Measurements from ENCODE around the gene DOP1B. TPM values are rescaled to one million over a fixed set of nuclear protein-coding genes. Genes with fewer than 3 reads are reported as not detected.
"Not testable (repeated sequence)": the region's sequence is repeated elsewhere in the genome, so short reads cannot be mapped to it uniquely, and the experiment has no call there.

Gene DOP1B
- total RNA-seq, 4 donors from 2014 or later = 40.4 to 97.6 (median 69.8) TPM

DNA sequence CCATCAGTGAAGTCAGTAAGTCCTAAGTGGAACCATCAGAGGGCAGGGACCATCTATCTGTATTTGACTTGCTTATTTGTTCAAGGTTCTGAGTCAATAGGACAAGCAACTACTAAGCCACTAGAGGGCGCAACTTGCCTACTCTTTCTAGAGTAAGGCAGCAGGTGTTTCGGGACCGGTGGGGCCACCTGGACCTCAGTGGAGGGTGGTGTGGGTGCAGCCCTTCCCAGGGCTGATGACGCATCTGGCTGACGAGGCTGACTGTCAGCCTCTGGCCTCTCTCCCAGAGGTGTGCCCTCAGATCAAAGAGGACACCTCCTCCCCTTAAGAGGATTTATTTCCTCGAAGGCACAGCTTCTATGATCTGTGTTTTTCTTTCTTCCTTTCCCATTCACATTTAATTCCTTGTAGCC lies 15.1 kb upstream of the DOP1B start:
- H3K9me3 ChIP-seq = no peaks in the 10 kb centered on the region
- H3K27ac ChIP-seq = peak overlapping the region in 3 of 4 donors; percentile 66 to 90 (median 82)
- H3K27me3 ChIP-seq = no peaks in the 10 kb centered on the region
- H3K36me3 ChIP-seq = peaks cover 0 to 6% (median 0%) of the 10 kb centered on the region in 3 donors
- TF ChIP-seq CTCF (IDR thresholded peaks at IDR 0.05) (peak; percentile 62 to 98 (median 90)), POLR2A (IDR thresholded peaks at IDR 0.05) (peak in 1 of 2 donors; percentile 50)
- peak; percentile 90 to 97 (median 91) for DNase-seq
- no peak overlapping the region for H3K4me3 ChIP-seq
- peaks cover 0 to 6% (median under 1%) of the 10 kb centered on the region in 4 donors for H3K4me1 ChIP-seq

DNA sequence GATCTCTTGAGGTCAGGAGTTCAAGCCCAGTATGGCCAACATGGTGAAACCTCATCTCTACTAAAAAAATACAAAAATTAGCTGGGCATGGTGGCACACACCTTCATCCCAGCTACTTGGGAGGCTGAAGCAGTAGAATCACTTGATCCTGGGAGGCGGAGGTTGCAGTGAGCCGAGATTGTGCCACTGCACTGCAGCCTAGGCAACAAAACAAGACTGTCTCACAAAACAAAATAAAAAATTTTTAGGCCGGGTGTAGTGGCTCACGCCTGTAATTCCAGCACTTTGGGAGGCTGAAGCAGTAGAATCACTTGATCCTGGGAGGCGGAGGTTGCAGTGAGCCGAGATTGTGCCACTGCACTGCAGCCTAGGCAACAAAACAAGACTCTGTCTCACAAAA lies 12.4 kb upstream of the DOP1B start:
- not testable (repeated sequence) for H3K4me1 ChIP-seq, H3K4me3 ChIP-seq, H3K36me3 ChIP-seq, H3K27ac ChIP-seq, H3K9me3 ChIP-seq, DNase-seq, H3K27me3 ChIP-seq

- DNase-seq = no peak
- Histone ChIP-seq H3K27ac (no peak overlapping the region), H3K4me1 (peaks cover 0 to 6% (median 2%) of the 10 kb centered on the region in 4 donors), H3K9me3 (no peaks in the 10 kb centered on the region), H3K36me3 (peaks cover 0 to 2% (median 0%) of the 10 kb centered on the region in 3 donors), H3K4me3 (no peak overlapping the region), H3K27me3 (no peaks in the 10 kb centered on the region)
- TF ChIP-seq POLR2A (IDR thresholded peaks at IDR 0.05) = no peak
Observed at GRCh38 chr21:36145259-36145658, 11.4 kb upstream of the DOP1B start.

DNA sequence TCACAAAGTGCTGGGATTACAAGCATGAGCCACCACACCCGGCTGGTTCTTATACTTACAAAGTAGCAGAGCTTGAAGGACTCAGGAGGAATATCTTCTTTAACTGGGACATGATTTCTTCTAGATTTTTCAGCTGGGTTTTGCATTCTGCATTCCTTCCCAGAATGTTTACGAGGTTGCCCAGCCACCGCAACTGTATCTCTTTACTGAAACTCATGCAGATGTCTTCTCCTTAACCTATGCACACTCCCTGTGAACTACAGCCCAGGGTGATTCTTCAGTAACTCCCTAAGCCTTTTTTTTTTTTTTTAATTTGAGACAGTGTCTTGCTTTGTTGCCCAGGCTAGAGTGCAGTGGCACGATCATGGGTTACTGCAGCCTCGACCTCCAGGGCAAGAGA lies 8.7 kb upstream of the DOP1B start:
- H3K4me3 ChIP-seq = no peak overlapping the region
- TF ChIP-seq CTCF (IDR thresholded peaks at IDR 0.05) = no peak
- TF ChIP-seq POLR2A (IDR thresholded peaks at IDR 0.05) = no peak
- H3K27ac ChIP-seq = no peak overlapping the region
- no peaks in the 10 kb centered on the region for H3K27me3 ChIP-seq
- no peak for DNase-seq
- peaks cover 0 to 8% (median 5%) of the 10 kb centered on the region in 4 donors for H3K4me1 ChIP-seq
- no peaks in the 10 kb centered on the region for H3K36me3 ChIP-seq
- no peaks in the 10 kb centered on the region for H3K9me3 ChIP-seq

- DNase-seq = no peak
- Histone ChIP-seq H3K4me3 (no peak overlapping the region), H3K27me3 (no peaks in the 10 kb centered on the region)
Observed at GRCh38 chr21:36148886-36149285, 7.7 kb upstream of the DOP1B start.

DNA sequence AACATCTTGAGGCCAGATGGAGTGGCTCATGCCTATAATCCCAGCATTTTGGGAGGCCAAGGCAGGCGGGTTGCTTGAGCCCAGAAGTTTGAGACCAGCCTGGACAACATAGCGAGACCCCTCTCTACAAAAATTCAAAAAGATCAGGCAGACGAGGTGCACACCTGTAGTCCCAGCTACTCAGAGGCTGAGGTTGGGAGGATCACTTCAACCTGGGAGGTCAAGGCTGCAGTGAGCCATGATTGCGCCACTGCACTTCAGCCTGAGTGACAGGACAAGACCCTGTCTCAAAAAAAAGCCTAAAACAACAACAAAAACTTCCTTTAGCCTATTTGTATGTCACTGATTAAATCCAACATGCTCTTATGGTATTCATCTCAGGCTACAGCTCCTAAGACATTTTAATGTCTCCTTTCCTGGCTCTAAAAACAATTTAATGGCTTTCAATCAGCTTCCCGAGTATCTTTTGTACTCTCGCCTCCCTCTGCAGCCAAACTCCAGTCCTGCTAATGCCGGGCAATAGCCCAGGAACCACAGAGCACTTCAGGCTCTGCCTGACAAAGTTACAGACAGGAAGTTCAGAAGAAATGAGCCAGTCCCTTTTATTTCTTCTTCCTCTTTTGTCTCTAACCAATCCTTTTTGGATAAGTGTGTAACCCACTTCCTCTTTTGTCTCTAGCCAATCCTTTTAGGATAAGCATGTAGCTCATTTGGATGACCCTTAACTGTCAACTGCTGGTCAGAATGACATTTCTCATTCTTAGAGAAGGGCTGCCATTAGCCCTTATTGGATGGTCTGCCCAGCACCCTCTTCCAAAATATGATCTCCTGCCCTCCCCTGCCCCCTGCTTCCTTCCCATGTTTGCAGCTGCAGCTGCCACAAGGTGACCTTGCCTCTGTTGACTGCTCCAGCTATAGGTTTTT lies 6.6 kb upstream of the DOP1B start:
- peaks cover 0 to 8% (median 6%) of the 10 kb centered on the region in 4 donors for H3K4me1 ChIP-seq
- H3K27ac ChIP-seq = peak overlapping the region; percentile 30 to 59 (median 51)
- no peaks in the 10 kb centered on the region for H3K36me3 ChIP-seq
- TF ChIP-seq POLR2A (IDR thresholded peaks at IDR 0.05) (no peak), CTCF (IDR thresholded peaks at IDR 0.05) (no peak)
- H3K9me3 ChIP-seq = no peaks in the 10 kb centered on the region
- DNase-seq = peak in 2 of 3 donors; percentile 49 to 62
- no peaks in the 10 kb centered on the region for H3K27me3 ChIP-seq
- H3K4me3 ChIP-seq = no peak overlapping the region

More at GRCh38 chr21:36148886-36149285, 7.7 kb upstream of the DOP1B start:
- Histone ChIP-seq H3K36me3 (no peaks in the 10 kb centered on the region), H3K9me3 (no peaks in the 10 kb centered on the region), H3K27ac (no peak overlapping the region), H3K4me1 (peaks cover 0 to 8% (median 5%) of the 10 kb centered on the region in 4 donors)
- TF ChIP-seq POLR2A (IDR thresholded peaks at IDR 0.05) (no peak), CTCF (IDR thresholded peaks at IDR 0.05) (no peak)

Data from Peyer's patch (tissue), 4 donors.